ENCODE data around the gene CORO7.

The CORO7 gene

DNA sequence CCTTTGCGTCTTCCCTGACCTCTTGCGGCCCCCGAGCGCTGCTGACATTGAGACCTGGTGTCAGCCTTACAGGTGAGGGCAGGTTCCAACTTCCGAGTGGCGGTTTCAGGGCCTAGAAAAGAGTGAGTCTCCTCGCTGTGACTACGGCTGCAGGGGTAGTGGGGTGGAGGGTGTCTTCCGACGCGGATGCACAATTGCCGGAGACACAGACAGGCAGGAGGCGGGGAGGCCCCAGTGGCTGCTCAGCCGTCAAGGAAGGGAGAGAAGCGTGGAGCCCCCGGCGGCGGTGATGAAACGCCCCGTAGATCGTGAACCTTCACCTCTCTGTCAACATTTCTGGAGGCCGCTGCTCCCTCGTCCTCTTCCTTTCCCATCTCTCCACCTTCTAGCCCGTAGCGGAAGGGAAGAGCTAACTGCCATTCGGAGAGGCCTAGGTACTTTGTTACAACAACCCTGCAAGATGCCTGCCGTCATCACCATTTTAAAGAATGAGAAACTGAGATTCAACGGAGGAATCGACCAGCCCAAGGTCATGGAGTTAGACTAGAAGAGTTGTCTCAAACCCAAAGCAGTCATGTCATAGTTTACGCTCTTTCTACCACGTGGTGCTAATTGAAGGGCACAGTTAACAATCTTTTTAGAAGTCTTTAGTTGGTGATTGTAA is 9.8 kb upstream of the CORO7 start:
- DNase-seq (ENCODE audit: low spot score), result no peak

- DNase-seq (ENCODE audit: low spot score), result peak; percentile 90
Measured at GRCh38 chr16:4425378-4426020, 9.1 kb upstream of the CORO7 start, which contains the start of gene DNAJA3. TSS of gene DNAJA3 (plus strand) at chr16:4425868. CDS start at chr16:4425882, 14 bp downstream.

DNA sequence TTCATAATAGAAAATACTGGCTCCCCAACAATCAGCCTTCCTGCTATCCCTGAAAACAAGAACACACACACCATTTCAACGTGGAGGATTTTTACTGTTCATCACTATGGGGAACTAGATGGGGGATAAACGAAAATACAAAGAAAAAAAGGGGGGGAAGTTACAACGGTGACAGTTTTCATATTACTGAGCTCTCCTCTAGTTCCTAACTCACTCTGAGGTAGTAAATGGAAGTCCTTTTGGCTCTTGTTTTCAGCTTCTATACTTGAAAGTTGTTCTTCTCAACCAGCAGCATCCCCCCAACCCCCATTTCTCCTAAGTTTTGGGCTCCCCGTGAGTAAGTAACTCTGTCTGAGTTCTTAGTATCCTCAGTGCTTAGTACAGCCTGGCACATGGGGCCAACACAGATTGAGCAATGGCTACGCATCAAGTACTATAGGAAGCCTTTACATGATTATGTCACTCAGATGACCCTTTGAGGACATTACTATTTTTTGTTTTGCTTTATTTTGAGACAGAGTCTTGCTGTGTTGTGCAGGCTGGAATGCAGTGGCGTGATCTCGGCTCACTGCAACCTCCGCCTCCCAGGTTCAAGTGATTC is 4.2 kb upstream of the CORO7 start:
- no peak for DNase-seq (ENCODE audit: low spot score)

DNA sequence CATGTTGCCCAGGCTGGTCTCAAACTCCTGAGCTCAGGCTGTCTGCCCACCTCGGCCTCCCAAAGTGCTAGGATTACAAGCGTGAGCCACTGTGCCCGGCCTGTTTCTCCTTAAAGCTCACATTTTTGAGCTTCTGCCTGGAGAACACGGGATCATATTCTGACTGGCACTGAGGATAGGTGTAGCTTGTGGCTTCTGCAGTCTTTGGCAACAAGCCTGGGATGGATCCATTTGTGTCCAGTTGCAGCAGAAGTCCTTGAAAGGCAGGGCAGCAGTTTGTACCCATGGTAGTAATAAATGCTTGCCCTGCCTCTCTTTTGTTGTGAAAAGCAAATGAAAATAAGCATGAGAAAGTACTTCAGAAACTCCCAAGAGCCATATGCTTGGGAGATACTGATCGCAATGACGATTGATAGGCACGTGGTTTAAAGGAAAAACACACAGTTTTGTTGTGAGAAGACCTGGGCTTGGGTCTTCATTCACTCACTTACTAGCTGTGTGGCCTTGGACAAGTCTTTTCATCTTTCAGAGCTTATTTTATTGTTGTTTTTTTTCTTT is 3.1 kb upstream of the CORO7 start:
- no peak for DNase-seq (ENCODE audit: low spot score)

- DNase-seq (ENCODE audit: low spot score), result peak; percentile 69
Measured at GRCh38 chr16:4415538-4416199, 727 bp downstream of the CORO7 start.

DNA sequence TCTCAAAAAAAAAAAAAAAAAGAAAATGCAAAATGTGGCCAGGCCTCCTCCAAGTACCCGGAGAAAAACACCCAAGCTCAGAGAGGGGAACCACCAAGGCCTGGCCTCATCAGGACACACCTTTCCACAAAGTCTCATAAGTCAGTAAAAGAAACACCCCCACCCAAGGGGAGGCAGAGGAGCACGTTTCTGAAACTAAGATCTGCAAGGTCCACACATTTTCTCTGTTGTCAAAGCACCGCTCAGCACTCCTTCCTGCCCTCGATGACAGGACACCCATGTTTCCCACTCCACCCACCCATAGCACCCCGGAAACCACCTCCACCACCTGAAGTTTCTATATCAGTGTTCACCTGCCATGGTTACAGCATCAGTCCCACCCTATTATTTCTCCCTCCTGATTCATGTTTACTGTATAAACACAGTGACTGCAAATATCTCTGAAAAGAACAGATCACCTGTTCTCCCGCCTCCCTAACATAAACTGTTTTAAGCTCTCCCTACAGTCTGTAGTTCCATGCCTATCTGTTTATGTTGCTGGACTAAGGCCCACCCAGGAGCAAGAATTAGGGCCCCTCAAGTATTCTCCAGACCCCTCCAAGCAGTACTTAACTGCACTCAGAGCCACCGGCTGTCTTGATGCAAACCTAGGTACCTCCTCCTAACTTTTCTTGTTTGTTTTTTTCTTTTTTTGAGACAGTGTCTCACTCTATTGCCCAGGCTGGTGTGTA is 2.0 kb downstream of the CORO7 start:
- DNase-seq (ENCODE audit: low spot score), result peak; percentile 93

DNA sequence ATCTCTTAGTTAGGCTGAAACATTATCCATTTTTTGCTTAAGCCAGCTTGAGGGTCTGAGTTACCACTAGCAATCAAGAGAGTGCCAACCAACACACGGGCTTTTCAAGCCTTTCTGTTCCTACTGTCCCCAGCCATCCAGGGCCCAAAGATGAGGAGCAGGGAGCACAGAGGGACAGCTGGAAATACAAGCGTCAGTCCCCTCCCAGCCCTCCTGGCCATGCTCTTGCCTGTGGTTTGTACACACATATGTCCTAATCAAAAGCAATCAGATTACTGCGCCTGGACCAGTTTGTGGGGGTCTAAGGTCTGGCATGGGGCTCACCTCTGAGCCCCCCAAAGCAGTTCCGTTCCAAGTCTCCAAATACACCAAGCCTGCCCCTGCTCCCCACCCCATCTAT is 3.5 kb downstream of the CORO7 start:
- DNase-seq (ENCODE audit: low spot score), result no peak

- no peak for DNase-seq (ENCODE audit: low spot score)
Measured at GRCh38 chr16:4412159-4412558, 4.2 kb downstream of the CORO7 start.

- DNase-seq (ENCODE audit: low spot score), result no peak
Measured at GRCh38 chr16:4411684-4412083, 4.7 kb downstream of the CORO7 start.

DNA sequence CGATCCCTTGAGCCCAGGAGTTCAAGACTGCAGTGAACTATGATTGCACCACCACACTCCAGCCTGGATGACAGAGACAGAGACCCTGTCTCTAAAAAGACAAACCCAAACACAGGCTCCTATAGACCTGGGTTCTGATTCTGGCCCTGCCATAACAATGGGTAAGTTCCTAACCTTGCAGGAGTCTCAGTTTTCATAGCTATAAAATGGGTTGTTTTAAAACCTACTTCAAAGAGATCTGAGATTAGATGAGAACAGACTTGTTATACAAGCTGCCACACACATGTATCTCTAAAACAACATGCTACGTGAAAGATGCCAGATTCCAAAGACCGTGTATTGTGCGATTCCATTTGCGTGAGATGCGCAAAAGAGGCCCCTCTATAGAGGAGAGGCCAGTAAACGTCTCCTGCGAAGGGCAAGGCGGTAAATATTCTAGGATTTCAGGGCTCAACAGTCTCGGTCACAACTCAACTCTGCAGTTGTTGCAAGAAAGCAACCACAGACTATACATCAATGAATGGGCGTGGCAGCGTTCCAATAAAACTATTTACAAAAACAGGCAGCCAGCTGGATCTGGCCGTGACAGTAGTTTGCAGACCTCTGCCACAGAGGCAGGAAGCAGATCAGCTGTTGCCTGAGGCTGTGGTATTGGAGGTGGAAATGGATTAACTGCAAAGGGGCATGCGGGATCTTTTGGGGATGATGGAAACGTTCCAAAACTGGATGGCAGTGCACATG is 5.9 kb downstream of the CORO7 start:
- no peak for DNase-seq (ENCODE audit: low spot score)

DNA sequence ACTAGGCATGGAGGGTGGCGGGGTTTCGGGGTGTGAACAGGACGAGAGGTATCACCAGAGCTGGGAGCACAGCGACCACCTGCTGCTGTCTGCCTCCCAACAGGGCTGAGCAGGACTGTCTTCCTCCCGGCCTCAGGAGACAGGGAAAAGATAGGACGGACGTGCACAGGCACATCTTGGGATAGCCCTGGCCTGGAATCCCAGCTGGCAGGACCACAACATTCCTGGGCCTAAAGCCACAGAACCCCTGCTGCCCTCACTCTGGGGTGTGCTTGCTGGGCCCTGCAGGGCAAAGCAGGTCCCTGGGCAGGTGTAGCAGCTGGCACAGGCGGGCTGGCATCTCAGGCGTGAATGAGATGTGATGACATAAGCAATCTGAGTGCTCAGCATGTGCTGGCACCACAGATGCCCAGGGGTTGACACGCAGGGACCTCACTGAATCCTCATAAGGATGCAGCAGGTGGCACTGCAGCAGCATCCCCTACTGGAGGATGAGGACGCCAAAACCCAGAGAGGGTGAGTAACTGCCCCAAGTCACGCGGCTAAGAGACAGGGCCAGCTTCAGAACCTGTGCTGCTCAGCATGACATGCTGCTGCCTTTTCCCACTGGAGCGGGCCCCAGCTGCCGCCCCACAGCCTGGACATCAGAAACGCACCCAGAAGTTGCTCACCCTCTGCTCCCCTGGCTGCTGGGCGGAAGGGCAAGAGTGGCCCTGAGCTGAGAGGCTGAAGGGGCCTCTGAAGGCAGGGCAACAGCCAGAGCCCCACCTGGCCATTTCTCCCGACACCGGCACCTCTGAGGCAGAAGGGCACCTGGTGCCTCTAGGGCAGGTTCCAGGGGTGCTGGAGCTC is 7.1 kb downstream of the CORO7 start:
- DNase-seq (ENCODE audit: low spot score), result no peak

DNA sequence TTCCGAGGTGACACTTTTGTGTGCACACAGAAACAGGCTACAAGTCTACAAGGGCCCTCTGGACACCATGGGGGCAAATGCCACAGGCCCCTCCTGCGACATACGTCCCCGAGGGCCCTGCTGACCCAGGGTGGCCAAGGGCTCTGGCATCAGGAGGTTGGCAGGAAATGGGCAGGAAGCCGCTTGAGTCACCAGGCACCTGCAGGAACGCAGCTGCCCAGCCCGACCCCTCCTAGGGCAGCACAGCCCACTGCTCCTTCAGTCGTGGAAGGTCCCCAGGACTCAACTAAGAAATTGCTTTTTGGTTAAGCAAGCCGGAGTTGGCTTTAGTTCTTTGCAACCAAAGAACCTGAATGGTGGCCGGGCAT is 8.1 kb downstream of the CORO7 start:
- DNase-seq (ENCODE audit: low spot score), result no peak

DNA sequence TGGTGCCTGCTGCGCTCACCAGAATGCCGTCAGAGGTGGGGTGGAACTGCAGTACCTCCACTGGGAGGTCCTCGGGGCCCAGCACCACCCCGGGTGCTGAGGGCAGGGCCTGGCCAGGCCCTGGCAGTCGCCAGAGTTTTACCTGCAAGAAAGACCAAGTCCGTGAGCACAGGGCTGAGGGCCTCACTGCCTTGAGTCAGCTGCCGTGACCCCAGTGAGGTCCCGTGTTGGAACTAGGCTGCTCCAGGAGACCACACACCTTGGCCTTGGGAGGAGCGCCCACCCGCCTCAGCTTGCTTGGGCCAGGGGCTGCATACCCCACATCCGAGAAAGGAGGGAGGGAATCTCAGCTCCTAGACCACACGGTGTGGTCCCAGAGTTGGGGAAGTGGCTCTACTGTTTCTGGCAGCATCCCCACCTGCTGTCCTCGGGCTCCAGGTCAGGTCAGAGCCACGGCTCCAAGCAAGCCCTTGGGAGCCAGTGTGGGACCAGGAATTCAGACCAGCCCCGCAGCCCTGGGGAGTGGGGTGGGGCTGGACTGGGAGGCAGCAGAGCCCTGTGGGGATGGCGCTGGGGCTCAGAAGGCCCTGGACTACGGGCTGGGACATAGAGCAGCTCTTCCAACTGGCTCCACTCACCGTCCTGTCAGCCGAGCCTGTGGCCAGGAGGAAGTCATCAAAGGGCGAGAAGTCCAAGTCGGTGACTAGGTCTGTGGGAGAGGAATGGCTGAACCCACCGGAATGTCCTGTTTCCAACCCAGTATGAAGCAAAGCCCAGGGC is 8.7 kb downstream of the CORO7 start:
- DNase-seq (ENCODE audit: low spot score), result no peak

DNA sequence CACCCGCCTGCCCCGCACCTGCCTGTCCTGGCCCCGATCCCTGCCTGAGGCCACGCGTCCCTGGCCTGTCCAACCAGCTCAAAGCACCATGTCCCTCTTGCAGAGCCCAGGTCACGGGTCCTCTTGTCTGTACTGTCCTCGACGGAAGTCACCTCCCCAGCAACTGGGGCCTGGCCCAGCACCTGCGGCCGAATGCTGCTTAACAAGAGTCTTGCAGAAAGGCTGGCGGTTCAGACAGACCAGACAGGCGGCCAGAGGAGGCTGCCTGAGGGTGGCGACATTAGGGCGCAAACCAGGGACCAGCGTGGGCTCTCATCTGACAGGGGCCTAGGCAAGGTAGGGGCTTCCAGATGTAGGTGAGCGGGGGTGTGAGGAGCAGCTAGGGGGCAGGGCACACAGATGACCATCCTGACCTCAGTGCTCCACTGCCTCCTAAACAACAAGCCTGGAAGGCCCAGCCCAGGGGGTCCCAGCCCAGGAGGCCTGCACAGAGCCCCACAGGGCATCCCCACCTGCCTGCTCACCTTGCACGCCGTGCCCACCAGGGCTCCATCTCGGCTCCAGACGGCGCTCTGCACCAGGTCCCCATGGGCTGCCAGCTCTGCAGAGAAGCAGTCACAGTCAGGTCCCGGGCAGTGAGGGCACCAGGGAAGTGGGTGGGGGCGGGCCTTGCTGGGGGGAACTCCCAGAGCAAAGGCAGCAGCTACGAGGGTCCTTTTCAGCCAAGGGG is 11.3 kb downstream of the CORO7 start:
- DNase-seq (ENCODE audit: low spot score), result no peak

- DNase-seq (ENCODE audit: low spot score), result no peak
Measured at GRCh38 chr16:4404247-4404966, 12.0 kb downstream of the CORO7 start.

DNA sequence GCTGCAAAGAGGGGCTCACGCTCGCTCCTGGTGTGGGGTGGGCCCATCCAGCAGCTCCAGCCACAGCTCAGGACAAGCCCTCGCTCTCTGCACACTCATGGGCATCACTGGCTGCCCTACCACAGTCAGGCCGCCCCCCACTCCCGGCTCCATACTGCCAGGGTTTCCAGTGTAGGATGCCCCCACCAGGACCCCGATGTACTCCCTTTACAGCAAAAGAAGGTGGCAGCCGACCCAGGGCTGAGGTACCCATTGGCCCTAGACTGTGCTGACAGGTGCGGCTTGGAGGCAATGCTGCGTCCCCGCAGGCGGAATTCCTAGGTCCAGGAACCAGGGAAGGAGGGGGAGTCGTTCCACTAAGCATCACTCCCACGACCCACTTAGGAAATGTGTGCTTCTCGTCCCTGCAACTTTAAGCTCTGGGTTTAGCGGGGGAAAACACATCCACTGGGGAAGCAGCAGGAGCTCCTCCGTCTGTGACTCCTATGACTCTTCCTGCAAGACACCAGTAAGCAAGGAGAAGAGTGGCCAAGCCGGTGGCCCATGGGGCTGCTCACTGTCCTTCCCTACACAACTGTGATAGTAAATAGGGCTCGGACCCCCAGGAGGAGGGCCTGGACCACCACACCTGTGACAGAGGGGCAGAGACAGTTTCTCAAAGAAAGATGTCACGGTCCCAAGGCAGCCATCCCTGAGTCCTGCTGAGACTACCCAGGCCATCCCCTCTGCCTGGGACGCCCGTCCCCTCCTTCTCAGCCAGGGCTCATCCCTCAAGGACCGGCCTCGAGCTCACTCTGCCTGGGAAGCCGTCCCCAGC is 13.1 kb downstream of the CORO7 start:
- no peak for DNase-seq (ENCODE audit: low spot score)

DNA sequence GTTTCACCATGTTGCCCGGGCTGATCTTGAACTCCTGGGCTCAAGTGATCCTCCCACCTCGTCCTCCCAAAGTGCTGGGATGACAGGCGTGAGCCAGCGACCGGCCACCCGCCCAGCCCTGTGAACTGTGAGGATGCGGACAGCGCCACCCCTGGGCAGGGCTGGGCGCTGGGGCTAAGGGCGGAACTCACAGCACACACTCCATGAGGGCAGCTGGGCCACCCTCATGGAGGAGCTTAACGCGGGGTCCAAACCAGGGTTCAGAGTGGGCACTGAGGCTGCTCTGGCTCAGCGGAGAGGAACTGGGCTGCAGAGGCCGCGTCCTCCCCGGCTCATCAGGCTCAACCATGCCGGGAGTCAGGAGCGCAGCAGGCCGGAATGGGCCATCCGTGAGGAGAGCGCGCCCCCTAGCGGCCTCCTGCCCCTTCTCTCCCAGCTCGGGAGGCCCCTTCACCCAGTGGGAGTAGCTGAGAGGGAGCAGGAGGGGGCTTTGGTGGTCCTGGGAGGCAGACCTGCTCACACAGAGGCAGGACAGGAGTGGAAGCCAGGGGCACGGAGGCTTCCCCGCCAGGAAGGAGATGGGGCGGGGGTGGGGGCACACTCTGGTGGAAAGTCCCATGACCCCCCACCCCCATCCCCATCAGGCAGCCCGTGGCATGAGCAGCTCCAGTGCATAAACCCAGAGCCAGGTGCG is 13.8 kb downstream of the CORO7 start:
- peak; percentile 56 for DNase-seq (ENCODE audit: low spot score)
